SU-DHL-6 (cell line): ENCODE results near the gene ATP2B2.

Source experiments
- H2AFZ ChIP-seq: fragments of 200-600 bp; sonication (generic); 2 replicates; pipeline ENCODE4 v1.6.1; 2014; ENCODE audit warnings: low read depth, mild to moderate bottlenecking, moderate library complexity, mixed read lengths, antibody characterized with exemption, low read length; ENCODE audit not compliant: severe bottlenecking
- H3F3A ChIP-seq: fragments of 200-600 bp; shearing (Covaris generic); 2 replicates; pipeline ENCODE4 v1.6.0; 2016; ENCODE audit warnings: antibody characterized with exemption, mild to moderate bottlenecking; ENCODE audit not compliant: insufficient read depth
- H3K27ac ChIP-seq: fragments of 200-600 bp; sonication (generic); 2 replicates; pipeline ENCODE4 v1.5.1; 2016; ENCODE audit warnings: low read depth, mild to moderate bottlenecking, low read length, moderate library complexity, mixed read lengths
- H3K27me3 ChIP-seq: fragments of 200-600 bp; sonication (generic), shearing (Covaris generic); 2 replicates; pipeline ENCODE4 v1.6.0; 2014; ENCODE audit warnings: mild to moderate bottlenecking, low read length
- H3K36me3 ChIP-seq: fragments of 200-600 bp; sonication (generic); 2 replicates; pipeline ENCODE4 v1.6.1; 2014; ENCODE audit warnings: mild to moderate bottlenecking, low read length, mixed read lengths
- H3K4me2 ChIP-seq: fragments of 300-600, 200-600 bp; shearing (Covaris generic), sonication (generic); 2 replicates; pipeline ENCODE4 v1.6.0; 2014; ENCODE audit warnings: low read length, low read depth, mild to moderate bottlenecking; ENCODE audit not compliant: poor library complexity, severe bottlenecking
- H3K4me3 ChIP-seq: fragments of 200-600 bp; sonication (generic); 2 replicates; pipeline ENCODE4 v1.5.1; 2014; ENCODE audit warnings: antibody characterized with exemption, low read length, mild to moderate bottlenecking, mixed read lengths; ENCODE audit not compliant: insufficient read depth, poor library complexity, severe bottlenecking
- H3K79me2 ChIP-seq: fragments of 200-600 bp; sonication (generic); 2 replicates; pipeline ENCODE4 v1.6.1; 2014; ENCODE audit warnings: mild to moderate bottlenecking, low read length, moderate library complexity; ENCODE audit not compliant: insufficient read depth
- H3K9ac ChIP-seq: fragments of 200-600 bp; sonication (generic); 2 replicates; pipeline ENCODE4 v1.7.0; 2014; ENCODE audit warnings: mild to moderate bottlenecking, low read length
- H3K9me2 ChIP-seq: fragments of 200-600 bp; sonication (generic); replicated peaks from 2 replicates; pipeline ENCODE4 v1.6.1; 2014; ENCODE audit warnings: low read length; ENCODE audit not compliant: insufficient read depth
- H3K9me3 ChIP-seq: fragments of 200-600 bp; sonication (generic); 2 replicates; pipeline ENCODE4 v1.6.1; 2014; ENCODE audit warnings: low read length, mixed read lengths; ENCODE audit not compliant: insufficient read depth
- H4K20me1 ChIP-seq: fragments of 200-600 bp; sonication (generic); 2 replicates; pipeline ENCODE4 v1.6.1; 2014; ENCODE audit warnings: low read depth, mild to moderate bottlenecking, antibody characterized with exemption, low read length, moderate library complexity, mixed read lengths
- CTCF ChIP-seq: fragments of 200-600 bp; sonication (generic); IDR thresholded peaks from one replicate; pipeline ENCODE4 v1.5.1; 2017; ENCODE audit warnings: antibody characterized with exemption, mild to moderate bottlenecking, low read length, moderate library complexity; ENCODE audit not compliant: insufficient read depth, poor library complexity, severe bottlenecking
- EZH2phosphoT487 ChIP-seq: fragments of 200-600 bp; sonication (generic), shearing (Covaris generic); conservative IDR thresholded peaks from 2 replicates; pipeline ENCODE4 v1.6.1; 2018; ENCODE audit warnings: mild to moderate bottlenecking, antibody characterized with exemption, low read length, moderate library complexity, mixed read lengths

ATP2B2 gene

DNA sequence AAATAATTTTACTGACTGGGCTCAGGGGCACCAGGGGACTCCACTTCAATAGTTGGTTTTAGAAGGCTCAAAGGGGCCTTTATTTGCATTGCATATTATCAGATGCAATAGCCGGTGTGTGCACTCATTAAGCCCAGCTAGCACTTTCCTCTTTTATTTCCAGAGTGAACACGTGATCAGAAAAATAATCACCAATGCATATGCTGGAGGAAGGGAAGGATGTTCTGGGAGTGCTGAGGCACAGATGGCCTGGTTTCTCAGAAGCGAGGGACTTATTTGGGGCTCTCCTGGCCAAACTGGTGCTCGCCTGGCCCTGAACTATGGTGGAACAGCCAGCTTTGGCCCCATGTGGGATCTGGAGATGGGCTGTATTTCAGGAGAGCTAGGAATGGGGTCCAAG is 124.0 kb downstream of the ATP2B2 start:
- Histone ChIP-seq H3K27ac (no peak overlapping the region), H3K79me2 (no peaks in the 10 kb centered on the region), H3K4me3 (no peak overlapping the region), H3K27me3 (no peaks in the 10 kb centered on the region), H3K4me2 (no peak overlapping the region), H4K20me1 (no peaks in the 10 kb centered on the region), H2AFZ (no peak overlapping the region), H3F3A (no peaks in the 10 kb centered on the region), H3K9me2 (no peaks in the 10 kb centered on the region), H3K9ac (no peak overlapping the region), H3K9me3 (no peaks in the 10 kb centered on the region), H3K36me3 (no peaks in the 10 kb centered on the region)
- TF ChIP-seq CTCF (no peak), EZH2phosphoT487 (no peak)

DNA sequence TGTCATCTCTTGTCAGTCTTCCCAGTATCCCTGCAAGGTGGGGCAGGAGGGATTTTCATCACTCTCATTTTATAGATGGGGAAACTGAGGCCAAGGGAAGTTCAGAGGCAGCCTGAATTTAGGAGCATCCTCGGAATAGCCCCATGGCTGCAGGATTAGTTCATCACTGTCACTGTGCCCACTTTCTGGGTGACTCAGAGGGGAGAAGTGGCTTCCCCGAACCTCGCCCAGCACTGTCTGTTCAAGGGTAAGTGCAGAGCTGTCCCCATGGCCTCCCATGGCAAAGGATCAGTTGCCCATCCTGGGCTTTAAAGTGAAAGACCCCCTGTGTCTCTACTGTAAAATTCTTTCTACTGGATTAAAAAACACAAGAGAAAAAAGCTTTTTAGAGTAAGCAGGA is 124.5 kb downstream of the ATP2B2 start:
- Histone ChIP-seq H3K4me2 (no peak overlapping the region), H3K27me3 (no peaks in the 10 kb centered on the region), H3K4me3 (no peak overlapping the region)

DNA sequence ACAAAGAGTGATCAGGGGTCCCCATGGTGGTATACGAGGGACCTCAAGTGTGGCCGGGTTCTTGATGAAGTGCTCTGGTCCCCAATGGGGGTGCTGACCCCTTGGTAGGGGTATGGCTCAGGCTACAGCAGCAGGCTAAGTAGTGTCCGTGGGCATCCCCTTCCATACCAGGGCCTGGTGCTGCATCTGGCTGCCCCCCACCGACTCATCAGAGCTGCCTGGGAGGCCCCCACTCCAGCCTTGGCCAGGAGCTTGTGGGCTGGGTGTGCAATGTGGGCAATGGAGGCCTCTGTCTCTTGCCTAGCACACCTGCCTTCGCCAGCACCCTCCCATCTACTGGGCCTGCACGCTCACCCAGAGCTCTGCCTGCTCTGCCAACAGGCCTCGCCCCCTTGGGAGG is 125.4 kb downstream of the ATP2B2 start:
- Histone ChIP-seq H3K9ac (no peak overlapping the region), H3K79me2 (no peaks in the 10 kb centered on the region), H3K9me2 (no peaks in the 10 kb centered on the region), H3K4me2 (no peak overlapping the region), H3K4me3 (no peak overlapping the region), H3K9me3 (no peaks in the 10 kb centered on the region), H3F3A (no peaks in the 10 kb centered on the region), H2AFZ (no peak overlapping the region), H3K36me3 (no peaks in the 10 kb centered on the region), H3K27ac (no peak overlapping the region), H4K20me1 (no peaks in the 10 kb centered on the region), H3K27me3 (no peaks in the 10 kb centered on the region)
- no peak for TF ChIP-seq CTCF
- TF ChIP-seq EZH2phosphoT487: no peak

More for the DNA sequence above, 124.5 kb downstream of the ATP2B2 start:
- H3F3A ChIP-seq: no peaks in the 10 kb centered on the region
- no peaks in the 10 kb centered on the region for H4K20me1 ChIP-seq
- no peak overlapping the region for H3K27ac ChIP-seq
- H3K36me3 ChIP-seq: no peaks in the 10 kb centered on the region
- H2AFZ ChIP-seq: no peak overlapping the region
- H3K9me2 ChIP-seq: no peaks in the 10 kb centered on the region
- no peaks in the 10 kb centered on the region for H3K9me3 ChIP-seq
- TF ChIP-seq CTCF (no peak), EZH2phosphoT487 (no peak)
- H3K79me2 ChIP-seq: no peaks in the 10 kb centered on the region
- H3K9ac ChIP-seq: no peak overlapping the region
